Common myeloid progenitor, CD34-positive (primary cell): ENCODE results near the gene APOBEC3B.
"Not testable (repeated sequence)": the region's sequence is repeated elsewhere in the genome, so short reads cannot be mapped to it uniquely, and the experiment has no call there.

Experiments
- CTCF ChIA-PET: fragments of 350-600 bp; sonication (Branson Sonifier 250); formaldehyde crosslinking; loops from one replicate; lab custom pipeline; 2021; ENCODE audit warnings: antibody characterized with exemption; lab: Charles Lee
- POLR2A ChIA-PET: fragments of 350-600 bp; sonication (Branson Sonifier 250); formaldehyde crosslinking; loops from one replicate; lab custom pipeline; 2021; ENCODE audit warnings: antibody characterized with exemption; lab: Charles Lee
- DNase-seq, 3 donors: peaks; one replicate each; pipeline versions ENCODE4 v3.0.0 to v3.0.0-alpha.2; 2013
- H3K27ac ChIP-seq, 2 experiments: 1 replicate in 1 of 2; 2 replicates in 1 of 2; pipeline ENCODE4 v1.7.0; 2013; ENCODE audit warnings: inconsistent platforms in 2 of 2, low read length in 2 of 2, mild to moderate bottlenecking in 2 of 2, low read depth in 1 of 2, moderate library complexity in 1 of 2; ENCODE audit not compliant: severe bottlenecking in 2 of 2, insufficient read depth in 1 of 2, poor library complexity in 1 of 2
- H3K27me3 ChIP-seq, 5 experiments: replicated peaks in 2 of 5; 1 replicate in 3 of 5; 2 replicates in 2 of 5; pipeline versions ENCODE4 v1.6.1 to v1.7.0; 2013; ENCODE audit warnings: low read length in 4 of 5, mild to moderate bottlenecking in 2 of 5, moderate library complexity in 2 of 5, inconsistent platforms in 1 of 5; ENCODE audit not compliant: insufficient read depth in 5 of 5, control insufficient read depth in 4 of 5
- H3K36me3 ChIP-seq, 4 experiments: 1 replicate in 2 of 4; 2 replicates in 2 of 4; pipeline versions ENCODE4 v1.6.1 to v1.7.0; 2013; ENCODE audit warnings: low read length in 3 of 4, control low read depth in 1 of 4, mild to moderate bottlenecking in 1 of 4; ENCODE audit not compliant: control insufficient read depth in 4 of 4, insufficient read depth in 4 of 4
- H3K4me1 ChIP-seq, 4 experiments: 1 replicate in 3 of 4; 2 replicates in 1 of 4; pipeline versions ENCODE4 v1.6.1 to v1.7.1; 2013; ENCODE audit warnings: low read length in 3 of 4, mild to moderate bottlenecking in 3 of 4, control low read depth in 1 of 4, inconsistent platforms in 1 of 4, moderate library complexity in 1 of 4; ENCODE audit not compliant: control insufficient read depth in 4 of 4, insufficient read depth in 4 of 4; ENCODE audit errors: control extremely low read depth in 1 of 4
- H3K4me3 ChIP-seq, 7 experiments: 1 replicate in 4 of 7; 2 replicates in 3 of 7; pipeline versions ENCODE4 v1.5.1 to v1.7.0; 2013; ENCODE audit warnings: mild to moderate bottlenecking in 7 of 7, low read length in 6 of 7, moderate library complexity in 6 of 7, inconsistent platforms in 2 of 7, low read depth in 2 of 7, control low read depth in 1 of 7; ENCODE audit not compliant: insufficient read depth in 4 of 7, control insufficient read depth in 1 of 7; ENCODE audit errors: extremely low read depth in 1 of 7
- H3K9me3 ChIP-seq, 5 experiments: 1 replicate in 4 of 5; 2 replicates in 1 of 5; pipeline versions ENCODE4 v1.6.1 to v1.7.1; 2013; ENCODE audit warnings: low read length in 4 of 5, mild to moderate bottlenecking in 2 of 5, inconsistent platforms in 1 of 5, low read depth in 1 of 5, moderate library complexity in 1 of 5; ENCODE audit not compliant: control insufficient read depth in 4 of 5, insufficient read depth in 2 of 5; ENCODE audit errors: control extremely low read depth in 1 of 5
- WGBS: methylation state at CpG from one replicate; pipeline ENCODE4 v1.1.5; 2013; ENCODE audit not compliant: insufficient coverage; 5-methylcytosine and 5-hydroxymethylcytosine counted together

APOBEC3B gene

DNA sequence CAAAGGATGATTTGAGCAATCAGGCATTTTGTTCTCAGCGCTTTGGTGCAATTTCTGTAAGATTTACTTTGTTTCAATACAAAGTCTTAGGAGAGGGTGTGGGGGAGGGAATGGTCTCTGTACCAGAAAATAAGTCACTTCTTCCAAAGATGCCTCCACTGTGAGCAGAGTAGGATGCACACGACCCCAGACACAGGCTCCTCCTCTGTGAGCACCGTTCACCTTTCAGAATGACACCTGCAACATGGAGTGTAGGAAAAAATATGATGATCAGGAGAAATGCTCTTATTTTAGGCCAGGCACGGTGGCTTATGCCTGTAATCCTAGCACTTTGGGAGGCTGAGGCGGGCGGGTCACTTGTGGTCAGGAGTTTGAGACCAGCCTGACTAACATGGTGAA, 32.6 kb downstream of the APOBEC3B start:
- Histone ChIP-seq H3K4me1 (peaks cover 0 to 28% (median 17%) of the 10 kb centered on the region in 4 experiments), H3K4me3 (peak overlapping the region in 6 of 7 experiments; percentile 67 to 85 (median 71)), H3K27ac (peak overlapping the region; percentile 46 to 84), H3K36me3 (peaks cover 0 to 13% (median 2%) of the 10 kb centered on the region in 4 experiments)
- DNase-seq, POLR2A ChIA-PET, H3K9me3 ChIP-seq, H3K27me3 ChIP-seq: not testable (repeated sequence)
- 74% methylated on average over 4 of the region's 6 CpGs for WGBS
- CTCF ChIA-PET = interaction anchor here (1.2 to 2.1 kb wide), 2 partner anchors 11 to 143 kb away, joined by 3 to 8 read pairs; no protein-coding TSS in a partner anchor

DNA sequence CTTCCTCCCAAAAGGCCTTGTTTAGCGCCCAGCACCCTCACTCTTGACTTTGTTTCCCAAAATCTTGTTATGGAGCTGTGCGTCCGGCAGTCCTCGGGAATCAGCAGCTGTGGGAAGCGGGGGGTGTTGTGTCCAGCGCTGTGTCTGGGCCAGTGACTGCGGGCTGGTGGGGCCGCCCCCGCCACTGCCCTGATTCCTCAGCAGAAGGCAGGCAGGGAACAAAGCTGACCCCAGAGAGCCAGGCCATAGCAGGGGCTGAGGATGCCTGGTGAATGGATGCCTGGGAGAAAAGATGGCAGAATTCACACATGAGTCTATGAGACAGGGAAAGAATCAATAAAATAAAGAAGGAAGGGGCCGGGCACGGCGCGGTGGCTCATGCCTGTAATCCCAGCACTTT, 34.4 kb downstream of the APOBEC3B start:
- H3K36me3 ChIP-seq = peaks cover 0 to 13% (median 2%) of the 10 kb centered on the region in 4 experiments
- H3K9me3 ChIP-seq = no peaks in the 10 kb centered on the region
- H3K4me3 ChIP-seq = no peak overlapping the region
- no peak for DNase-seq
- H3K4me1 ChIP-seq = peaks cover 0 to 39% (median 28%) of the 10 kb centered on the region in 4 experiments
- CTCF ChIA-PET = no interaction called here
- no peaks in the 10 kb centered on the region for H3K27me3 ChIP-seq
- no peak overlapping the region for H3K27ac ChIP-seq
- POLR2A ChIA-PET = no interaction called here
- 98% methylated on average over 12 of the region's 13 CpGs for WGBS

DNA sequence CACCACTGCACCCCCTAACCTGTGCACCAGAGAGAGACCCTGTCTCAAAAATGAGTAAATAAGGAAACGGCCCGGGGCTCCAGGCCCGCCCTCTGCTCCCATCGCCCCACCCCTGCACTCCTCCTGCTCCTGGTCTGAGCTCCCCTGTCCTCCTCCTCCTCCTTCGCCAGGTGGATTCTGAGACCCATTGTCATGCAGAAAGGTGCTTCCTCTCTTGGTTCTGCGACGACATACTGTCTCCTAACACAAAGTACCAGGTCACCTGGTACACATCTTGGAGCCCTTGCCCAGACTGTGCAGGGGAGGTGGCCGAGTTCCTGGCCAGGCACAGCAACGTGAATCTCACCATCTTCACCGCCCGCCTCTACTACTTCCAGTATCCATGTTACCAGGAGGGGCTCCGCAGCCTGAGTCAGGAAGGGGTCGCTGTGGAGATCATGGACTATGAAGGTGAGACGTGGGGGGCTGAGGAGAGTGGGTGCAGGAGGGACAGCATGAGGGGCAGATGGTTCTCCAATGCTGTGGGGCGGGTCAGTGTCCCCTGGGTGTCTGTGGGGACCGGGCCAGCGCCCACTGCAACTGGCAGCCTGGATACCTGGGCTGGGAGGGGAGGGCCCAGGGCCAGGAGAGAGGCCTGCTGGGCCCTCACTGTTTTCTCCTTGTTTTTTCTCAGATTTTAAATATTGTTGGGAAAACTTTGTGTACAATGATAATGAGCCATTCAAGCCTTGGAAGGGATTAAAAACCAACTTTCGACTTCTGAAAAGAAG, 35.6 kb downstream of the APOBEC3B start:
- no peaks in the 10 kb centered on the region for H3K9me3 ChIP-seq
- DNase-seq = no peak
- WGBS = 94% methylated on average over 14 of the region's 18 CpGs
- peaks cover 0 to 43% (median 36%) of the 10 kb centered on the region in 4 experiments for H3K4me1 ChIP-seq
- peaks cover 0 to 13% (median 2%) of the 10 kb centered on the region in 4 experiments for H3K36me3 ChIP-seq
- ChIA-PET CTCF (interaction anchor here (0.6 kb wide), 1 partner anchor 1785 kb away, joined by 3 read pairs; no protein-coding TSS in a partner anchor), POLR2A (no interaction called here)
- H3K27me3 ChIP-seq = no peaks in the 10 kb centered on the region
- no peak overlapping the region for H3K4me3 ChIP-seq
- H3K27ac ChIP-seq = no peak overlapping the region

DNA sequence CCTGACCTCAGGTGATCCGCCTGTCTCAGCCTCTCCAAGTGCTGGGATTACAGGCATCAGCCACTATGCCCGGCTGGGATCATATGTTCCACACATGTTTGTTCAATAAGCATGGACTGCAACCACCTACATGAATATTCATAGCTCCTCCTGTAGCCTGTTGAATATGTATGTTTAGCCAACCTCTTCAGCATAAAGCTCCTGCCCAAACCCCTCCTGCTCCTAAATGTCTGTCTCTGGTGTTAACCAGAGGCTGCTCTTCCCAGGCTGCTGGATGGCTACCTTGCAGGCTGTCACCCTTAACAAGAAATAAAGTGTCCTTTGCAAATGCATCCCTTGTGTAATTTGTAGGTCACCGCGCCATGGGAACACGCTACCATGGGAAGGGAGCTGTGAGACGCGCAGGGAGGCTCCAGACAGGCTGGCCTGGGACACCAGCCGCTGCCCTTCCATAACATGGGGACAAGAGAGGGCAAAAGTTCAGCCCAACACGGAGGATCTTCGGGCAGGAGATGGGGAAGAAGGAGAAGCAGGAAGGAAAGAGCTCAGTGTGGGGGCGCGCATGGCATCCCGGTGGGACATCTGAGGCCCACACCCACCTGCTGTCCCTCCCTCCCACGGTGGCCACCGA, 38.0 kb downstream of the APOBEC3B start:
- H3K9me3 ChIP-seq, H3K27ac ChIP-seq, H3K27me3 ChIP-seq, POLR2A ChIA-PET: not testable (repeated sequence)
- peak in 1 of 3 donors; percentile 15 for DNase-seq
- H3K4me3 ChIP-seq = peak overlapping the region in 6 of 7 experiments; percentile 22 to 77 (median 50)
- peaks cover 0 to 24% (median 21%) of the 10 kb centered on the region in 4 experiments for H3K4me1 ChIP-seq
- CTCF ChIA-PET = interaction anchor here (1.6 kb wide), 1 partner anchor 11 kb away, joined by 3 read pairs; no protein-coding TSS in a partner anchor
- peaks cover 0 to 28% (median 11%) of the 10 kb centered on the region in 4 experiments for H3K36me3 ChIP-seq
- 72% methylated on average over 7 of the region's 15 CpGs for WGBS

DNA sequence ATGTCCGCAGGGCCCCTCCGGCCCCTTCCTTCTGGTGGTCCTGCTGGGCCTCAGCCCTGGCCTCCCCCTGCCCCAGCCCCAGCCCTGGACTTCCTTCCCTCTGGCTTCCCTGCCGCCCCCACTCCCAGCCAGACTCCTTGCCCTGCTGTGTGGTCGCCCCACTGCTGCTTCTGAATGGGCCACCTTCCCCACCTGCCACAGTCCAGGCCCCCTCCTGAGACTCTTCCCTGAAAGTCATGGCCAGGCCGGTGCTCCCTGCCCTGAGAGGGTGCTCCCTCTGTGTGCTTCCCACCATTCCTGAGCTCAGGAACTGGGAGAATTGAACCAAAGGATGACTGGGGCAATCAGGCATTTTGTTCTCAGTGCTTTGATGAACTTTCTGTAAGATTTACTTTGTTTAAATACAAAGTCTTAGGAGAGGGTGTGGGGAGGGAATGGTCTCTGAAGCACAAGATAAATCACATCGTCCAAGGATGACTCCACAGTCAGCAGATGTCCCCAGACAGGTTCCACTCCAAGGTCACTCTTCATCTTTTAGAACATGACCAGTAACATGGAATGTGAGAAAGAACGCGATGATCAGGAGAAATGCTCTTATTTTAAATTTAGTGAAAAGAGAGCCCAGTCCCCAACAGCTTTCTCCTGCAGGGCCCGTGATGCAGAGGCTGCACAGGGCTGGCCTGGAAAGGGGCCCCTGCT, 39.6 kb downstream of the APOBEC3B start:
- H3K9me3 ChIP-seq = no peaks in the 10 kb centered on the region
- no peak for DNase-seq
- peak overlapping the region in 1 of 2 experiments; percentile 71 for H3K27ac ChIP-seq
- WGBS = 70% methylated on average over 5 of the region's 9 CpGs
- H3K36me3 ChIP-seq = peaks cover 0 to 32% (median 11%) of the 10 kb centered on the region in 4 experiments
- no peaks in the 10 kb centered on the region for H3K27me3 ChIP-seq
- peaks cover 0 to 20% (median 19%) of the 10 kb centered on the region in 4 experiments for H3K4me1 ChIP-seq
- CTCF ChIA-PET = interaction anchor here (0.7 kb wide), 1 partner anchor 89 kb away, joined by 3 read pairs; no protein-coding TSS in a partner anchor
- POLR2A ChIA-PET = no interaction called here
- H3K4me3 ChIP-seq = peak overlapping the region; percentile 38 to 76 (median 63)

DNA sequence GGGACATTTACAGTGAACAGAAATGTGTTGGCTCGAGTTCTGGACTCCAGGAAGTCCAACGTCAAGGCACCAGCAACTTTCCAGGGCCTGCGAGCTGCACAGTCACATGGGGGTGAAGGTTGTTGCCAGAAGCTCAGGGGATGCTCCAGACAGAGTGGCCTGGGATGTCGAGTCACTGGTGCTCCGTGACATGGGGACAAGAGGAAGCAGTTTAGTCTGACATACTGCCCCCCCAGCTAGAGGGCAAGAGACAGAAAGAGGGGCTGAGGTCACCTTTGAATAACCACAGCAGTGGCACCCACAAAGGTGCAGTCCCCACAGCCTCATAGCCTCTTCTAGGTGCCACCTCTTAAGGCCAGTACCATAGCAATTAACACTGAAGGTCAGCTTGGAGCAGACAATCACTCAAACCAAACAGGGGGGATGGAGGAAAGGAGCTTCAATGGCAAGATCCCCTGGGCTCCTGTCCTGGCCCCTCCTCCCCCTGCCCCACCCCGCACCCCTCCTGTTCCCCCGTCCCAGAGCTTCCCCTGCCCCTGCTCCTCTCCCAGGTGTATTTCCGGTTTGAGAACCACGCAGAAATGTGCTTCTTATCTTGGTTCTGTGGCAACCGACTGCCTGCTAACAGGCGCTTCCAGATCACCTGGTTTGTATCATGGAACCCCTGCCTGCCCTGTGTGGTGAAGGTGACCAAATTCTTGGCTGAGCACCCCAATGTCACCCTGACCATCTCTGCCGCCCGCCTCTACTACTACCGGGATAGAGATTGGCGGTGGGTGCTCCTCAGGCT, 42.6 kb downstream of the APOBEC3B start:
- WGBS = 90% methylated on average over 11 of the region's 15 CpGs
- H3K4me3 ChIP-seq = no peak overlapping the region
- no peak overlapping the region for H3K27ac ChIP-seq

More for the DNA sequence above, 42.6 kb downstream of the APOBEC3B start:
- H3K36me3 ChIP-seq = peaks cover 0 to 19% (median 9%) of the 10 kb centered on the region in 4 experiments
- H3K27me3 ChIP-seq = no peaks in the 10 kb centered on the region
- no peaks in the 10 kb centered on the region for H3K9me3 ChIP-seq
- H3K4me1 ChIP-seq = peaks cover 0 to 20% (median 19%) of the 10 kb centered on the region in 4 experiments
- no peak for DNase-seq
- ChIA-PET CTCF (no interaction called here), POLR2A (no interaction called here)
